A549 (cell line): ENCODE results near the gene BANP.
"Not testable (repeated sequence)": the region's sequence is repeated elsewhere in the genome, so short reads cannot be mapped to it uniquely, and the experiment has no call there.

ENCODE experiments used
- BHLHE40 ChIP-seq: IDR thresholded peaks from 2 replicates; pipeline ENCODE4 v1.6.1; 2012; ENCODE audit warnings: low read depth, low read length, inconsistent platforms
- CTCF ChIP-seq: fragments of >200 bp; sonication (Bioruptor Twin); formaldehyde crosslinking; IDR thresholded peaks from 3 replicates; pipeline ENCODE4 v1.5.1; 2016
- HOXA7 ChIP-seq: fragments of 250-450 bp; sonication (Bioruptor Pico); IDR thresholded peaks from 2 replicates; pipeline ENCODE4 v1.5.0; 2020; ENCODE audit warnings: mild to moderate bottlenecking, moderate library complexity
- MYC ChIP-seq: IDR thresholded peaks from 2 replicates; pipeline ENCODE4 v1.6.1; 2012; ENCODE audit warnings: mild to moderate bottlenecking, inconsistent platforms, low read length, improper control_type of control experiment, borderline replicate concordance
- POLR2A ChIP-seq: IDR thresholded peaks from 2 replicates; pipeline ENCODE4 v1.6.1; 2012; ENCODE audit warnings: mild to moderate bottlenecking, low read length
- RAD21 ChIP-seq, 2 experiments: fragments of >200 bp in 1 of 2; sonication (Bioruptor Twin) in 1 of 2; formaldehyde crosslinking in 1 of 2; IDR thresholded peaks in 1 of 2; conservative IDR thresholded peaks in 1 of 2; 2 replicates in 1 of 2; 3 replicates in 1 of 2; pipeline ENCODE4 v1.6.1; 2012 to 2018; ENCODE audit warnings: inconsistent platforms in 1 of 2

GRCh38 chr16:87981376-87981775, 30.1 kb downstream of the BANP start:
- TF ChIP-seq POLR2A; CTCF; BHLHE40; RAD21 (conservative IDR thresholded peaks at IDR 0.05 in 1 of 2, IDR thresholded peaks at IDR 0.05 in 1 of 2); MYC; HOXA7 (CRISPR knock-in tag): not testable (repeated sequence)
